Measurements from ENCODE around the gene CCDC122.

DNA sequence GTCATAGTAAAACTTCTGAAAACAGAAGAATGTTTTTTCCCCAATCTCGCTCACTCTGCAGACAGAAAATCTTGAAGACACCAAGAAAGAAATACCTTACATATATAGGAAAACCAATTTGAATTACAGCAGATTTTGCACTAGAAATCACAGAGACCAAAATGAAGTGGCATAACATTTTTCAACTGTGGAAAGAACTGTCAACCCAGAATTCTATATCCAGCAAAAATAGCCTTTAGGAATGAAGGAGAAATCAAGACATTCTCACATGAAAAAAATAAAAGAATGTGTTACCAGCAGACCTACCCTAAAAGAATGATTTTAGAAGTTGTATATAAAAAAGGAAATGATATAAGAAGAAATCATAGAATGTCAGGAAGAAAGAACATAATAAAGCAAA is 28.7 kb downstream of the CCDC122 start:
- TF ChIP-seq, protein P1, sequence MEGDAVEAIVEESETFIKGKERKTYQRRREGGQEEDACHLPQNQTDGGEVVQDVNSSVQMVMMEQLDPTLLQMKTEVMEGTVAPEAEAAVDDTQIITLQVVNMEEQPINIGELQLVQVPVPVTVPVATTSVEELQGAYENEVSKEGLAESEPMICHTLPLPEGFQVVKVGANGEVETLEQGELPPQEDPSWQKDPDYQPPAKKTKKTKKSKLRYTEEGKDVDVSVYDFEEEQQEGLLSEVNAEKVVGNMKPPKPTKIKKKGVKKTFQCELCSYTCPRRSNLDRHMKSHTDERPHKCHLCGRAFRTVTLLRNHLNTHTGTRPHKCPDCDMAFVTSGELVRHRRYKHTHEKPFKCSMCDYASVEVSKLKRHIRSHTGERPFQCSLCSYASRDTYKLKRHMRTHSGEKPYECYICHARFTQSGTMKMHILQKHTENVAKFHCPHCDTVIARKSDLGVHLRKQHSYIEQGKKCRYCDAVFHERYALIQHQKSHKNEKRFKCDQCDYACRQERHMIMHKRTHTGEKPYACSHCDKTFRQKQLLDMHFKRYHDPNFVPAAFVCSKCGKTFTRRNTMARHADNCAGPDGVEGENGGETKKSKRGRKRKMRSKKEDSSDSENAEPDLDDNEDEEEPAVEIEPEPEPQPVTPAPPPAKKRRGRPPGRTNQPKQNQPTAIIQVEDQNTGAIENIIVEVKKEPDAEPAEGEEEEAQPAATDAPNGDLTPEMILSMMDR (IDR thresholded peaks at IDR 0.05; ENCODE audit: control extremely low read depth in 1 of 3, insufficient read depth in 1 of 3, low read depth in 1 of 3, low read length in 3 of 3), result no peak
- TF ChIP-seq CEBPB (IDR thresholded peaks at IDR 0.05; ENCODE audit: low read depth, low read length) (no peak), EP300 (IDR thresholded peaks at IDR 0.05; ENCODE audit: borderline replicate concordance in 1 of 2, low read depth in 2 of 2, low read length in 2 of 2) (no peak), TAF1 (IDR thresholded peaks at IDR 0.05; ENCODE audit: low read depth, low read length) (no peak), SIN3A (conservative IDR thresholded peaks at IDR 0.05 in 1 of 2, IDR thresholded peaks at IDR 0.05 in 1 of 2; ENCODE audit: low read depth in 1 of 2, low read length in 2 of 2) (no peak), HDAC2 (IDR thresholded peaks at IDR 0.05; ENCODE audit: borderline replicate concordance in 1 of 2, low read depth in 2 of 2, low read length in 2 of 2) (no peak), POLR2A (IDR thresholded peaks at IDR 0.05; ENCODE audit: control extremely low read depth in 1 of 2, low read depth in 2 of 2, low read length in 2 of 2) (no peak), RFX5 (IDR thresholded peaks at IDR 0.05; ENCODE audit: borderline replicate concordance, low read depth, low read length) (no peak), KDM5A (IDR thresholded peaks at IDR 0.05; ENCODE audit: low read length) (no peak), KDM1A (IDR thresholded peaks at IDR 0.05; ENCODE audit: borderline replicate concordance, low read length) (no peak), BACH1 (IDR thresholded peaks at IDR 0.05; ENCODE audit: low read length) (no peak), TEAD4 (IDR thresholded peaks at IDR 0.05; ENCODE audit: low read depth, low read length) (no peak), POLR2AphosphoS5 (IDR thresholded peaks at IDR 0.05; ENCODE audit: low read depth, low read length) (no peak)
- TF ChIP-seq, protein P2, sequence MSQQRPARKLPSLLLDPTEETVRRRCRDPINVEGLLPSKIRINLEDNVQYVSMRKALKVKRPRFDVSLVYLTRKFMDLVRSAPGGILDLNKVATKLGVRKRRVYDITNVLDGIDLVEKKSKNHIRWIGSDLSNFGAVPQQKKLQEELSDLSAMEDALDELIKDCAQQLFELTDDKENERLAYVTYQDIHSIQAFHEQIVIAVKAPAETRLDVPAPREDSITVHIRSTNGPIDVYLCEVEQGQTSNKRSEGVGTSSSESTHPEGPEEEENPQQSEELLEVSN (IDR thresholded peaks at IDR 0.05), result no peak
